Urothelium cell line (cell line): ENCODE measurements around the gene ANKRD36.
"Not testable (repeated sequence)": the region's sequence is repeated elsewhere in the genome, so short reads cannot be mapped to it uniquely, and the experiment has no call there.

Experiments
- DNase-seq: peaks from one replicate; pipeline ENCODE4 v3.0.0; 2011; ENCODE audit warnings: low spot score, mixed read lengths
- FAIRE-seq: peaks from 2 replicates; lab custom pipeline; 2011; peaks lifted over from hg19 to GRCh38; lab: Jason Lieb, UNC

ANKRD36 gene

GRCh38 chr2:97112320-97113049 lies 468 bp upstream of the ANKRD36 start:
- DNase-seq: peak; percentile 19
- FAIRE-seq: not testable (repeated sequence)

- not testable (repeated sequence) for FAIRE-seq, DNase-seq
Measured at GRCh38 chr2:97113882-97114255, 916 bp downstream of the ANKRD36 start.

DNA sequence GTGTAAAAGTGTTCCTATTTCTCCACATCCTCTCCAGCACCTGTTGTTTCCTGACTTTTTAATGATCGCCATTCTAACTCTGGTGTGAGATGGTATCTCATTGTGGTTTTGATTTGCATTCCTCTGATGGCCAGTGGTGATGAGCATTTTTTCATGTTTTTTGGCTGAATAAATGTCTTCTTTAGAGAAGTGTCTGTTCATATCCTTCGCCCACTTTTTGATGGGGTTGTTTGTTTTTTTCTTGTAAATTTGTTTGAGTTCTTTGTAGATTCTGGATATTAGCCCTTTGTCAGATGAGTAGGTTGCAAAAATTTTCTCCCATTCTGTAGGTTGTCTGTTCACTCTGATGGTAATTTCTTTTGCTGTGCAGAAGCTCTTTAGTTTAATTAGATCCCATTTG lies 16.1 kb downstream of the ANKRD36 start:
- not testable (repeated sequence) for DNase-seq, FAIRE-seq

DNA sequence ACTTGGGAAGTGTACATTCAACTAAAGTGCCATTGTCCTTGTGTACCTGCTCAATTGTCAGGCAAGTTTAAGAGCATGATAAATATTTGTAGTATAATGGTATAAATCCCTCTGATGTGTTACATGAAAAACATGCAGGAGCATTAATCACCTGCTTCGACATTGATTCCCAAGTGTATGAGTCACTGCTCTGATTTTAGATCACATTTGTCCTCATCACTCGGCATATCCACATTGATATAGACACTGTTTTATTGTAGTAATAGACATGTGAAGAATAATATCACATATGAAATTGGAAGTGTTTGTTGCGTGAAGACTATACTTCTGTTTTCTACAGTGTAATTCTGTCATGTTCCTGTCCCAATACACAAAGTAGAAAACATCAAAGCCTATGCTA lies 31.1 kb downstream of the ANKRD36 start:
- not testable (repeated sequence) for DNase-seq, FAIRE-seq

DNA sequence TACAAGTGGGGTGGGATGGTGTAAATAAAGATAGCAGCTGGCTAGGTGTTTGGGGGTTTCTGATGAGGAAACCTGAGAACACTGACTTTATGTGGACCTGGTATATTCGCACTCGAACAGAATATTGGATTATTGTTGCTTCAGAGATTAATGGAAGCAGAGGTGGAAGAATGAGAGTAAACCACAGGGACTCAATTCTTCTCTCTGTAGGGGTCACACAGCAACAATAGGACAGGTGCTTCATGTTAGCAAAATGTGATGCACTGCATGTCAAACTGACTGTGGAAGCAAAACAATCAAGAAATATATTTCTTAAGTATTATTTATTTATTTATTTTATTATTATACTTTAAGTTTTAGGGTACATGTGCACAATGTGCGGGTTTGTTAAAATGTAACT lies 53.6 kb downstream of the ANKRD36 start:
- FAIRE-seq, DNase-seq: not testable (repeated sequence)

- FAIRE-seq, DNase-seq: not testable (repeated sequence)
Measured at GRCh38 chr2:97167938-97168337, 55.0 kb downstream of the ANKRD36 start.

GRCh38 chr2:97168583-97168982 lies 55.6 kb downstream of the ANKRD36 start:
- FAIRE-seq, DNase-seq: not testable (repeated sequence)

DNA sequence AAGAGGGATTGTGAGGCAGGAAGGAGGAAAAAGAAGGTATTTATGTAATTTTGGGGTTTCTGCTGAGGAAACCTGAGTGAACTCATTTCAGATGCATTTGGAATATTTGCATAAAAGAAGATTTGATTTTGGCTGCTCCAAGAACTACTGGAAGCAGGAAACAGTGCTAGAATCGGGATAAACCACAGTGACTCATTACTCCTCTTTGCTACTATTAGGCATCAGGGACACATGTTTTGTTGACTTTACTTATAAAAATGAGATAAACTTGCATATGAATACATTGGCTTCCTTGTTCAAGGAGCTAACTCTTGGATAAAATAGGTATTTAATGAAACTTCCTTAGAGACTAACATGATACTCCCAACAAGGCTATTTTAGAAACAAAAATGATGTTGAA lies 67.4 kb downstream of the ANKRD36 start:
- not testable (repeated sequence) for DNase-seq, FAIRE-seq

DNA sequence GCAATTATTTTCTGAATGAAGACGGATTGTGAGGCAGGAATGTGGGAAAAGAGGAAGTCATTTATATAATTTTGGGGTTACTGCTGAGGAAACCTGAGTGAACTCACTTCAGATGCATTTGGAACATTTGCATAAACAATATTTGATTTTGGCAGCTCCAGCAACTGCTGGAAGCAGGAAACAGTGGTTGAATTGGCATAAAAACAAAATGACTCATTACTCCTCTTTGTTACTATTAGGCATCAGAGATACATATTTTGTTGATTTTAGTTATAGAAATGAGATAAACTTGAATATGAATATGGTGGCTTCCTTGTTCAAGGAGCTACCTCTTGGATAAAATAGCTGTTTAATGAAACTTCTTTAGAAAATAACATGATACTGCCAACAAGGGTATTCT lies 82.4 kb downstream of the ANKRD36 start:
- FAIRE-seq, DNase-seq: not testable (repeated sequence)

- FAIRE-seq, DNase-seq: not testable (repeated sequence)
Measured at GRCh38 chr2:97197251-97197650, 84.3 kb downstream of the ANKRD36 start.

DNA sequence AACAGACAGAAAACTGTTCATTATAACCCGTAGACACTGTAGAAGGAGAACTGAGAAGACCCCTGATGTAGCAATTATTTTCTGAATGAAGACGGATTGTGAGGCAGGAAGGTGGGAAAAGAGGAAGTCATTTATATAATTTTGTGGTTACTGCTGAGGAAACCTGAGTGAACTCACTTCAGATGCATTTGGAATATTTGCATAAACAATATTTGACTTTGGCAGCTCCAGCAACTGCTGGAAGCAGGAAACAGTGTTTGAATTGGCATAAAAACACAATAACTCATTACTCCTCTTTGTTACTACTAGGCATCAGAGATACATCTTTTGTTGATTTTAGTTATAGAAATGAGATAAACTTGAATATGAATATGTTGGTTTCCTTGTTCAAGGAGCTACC lies 87.9 kb downstream of the ANKRD36 start:
- not testable (repeated sequence) for DNase-seq, FAIRE-seq

DNA sequence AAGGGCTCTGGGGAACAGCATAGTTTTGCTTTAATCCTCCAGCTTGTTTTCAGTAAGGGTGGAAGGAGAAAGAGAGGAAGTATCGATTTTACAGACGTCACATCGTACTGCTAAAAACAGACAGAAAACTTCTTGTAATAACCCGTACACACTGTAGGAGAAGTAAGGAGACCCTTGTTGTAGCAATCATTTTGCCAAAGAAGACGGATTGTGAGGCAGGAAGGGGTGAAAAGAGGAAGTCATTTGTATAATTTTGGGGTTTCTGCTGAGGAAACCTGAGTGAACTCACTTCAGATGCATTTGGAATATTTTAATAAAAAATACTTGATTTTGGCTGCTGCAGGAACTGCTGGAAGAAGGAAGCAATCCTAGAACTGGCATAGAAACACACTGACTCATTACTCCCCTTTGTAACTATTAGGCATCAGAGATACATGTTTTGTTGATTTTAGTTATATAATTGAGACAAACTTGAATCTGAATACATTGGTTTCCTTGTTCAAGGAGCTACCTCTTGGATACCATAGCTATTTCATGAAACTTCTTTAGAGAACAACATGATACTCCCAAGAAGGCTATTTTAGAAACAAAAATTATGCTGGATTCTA lies 89.8 kb downstream of the ANKRD36 start:
- not testable (repeated sequence) for FAIRE-seq, DNase-seq

DNA sequence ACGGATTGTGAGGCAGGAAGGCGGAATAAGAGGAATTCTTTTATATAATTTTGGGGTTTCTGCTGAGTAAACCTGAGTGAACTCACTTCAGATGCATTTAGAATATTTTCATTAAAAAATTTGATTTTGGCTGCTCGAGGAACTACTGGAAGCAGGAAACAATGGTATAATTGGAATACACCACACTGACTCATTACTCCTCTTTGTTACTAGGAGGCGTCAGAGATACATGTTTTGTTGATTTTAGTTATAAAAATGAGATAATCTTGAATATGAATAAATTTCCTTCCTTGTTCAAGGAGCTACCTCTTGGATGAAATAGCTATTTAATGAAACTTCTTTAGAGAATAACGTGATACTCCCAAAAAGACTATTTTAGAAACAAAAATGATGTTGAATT lies 97.4 kb downstream of the ANKRD36 start:
- DNase-seq (no peak), FAIRE-seq (no peak)

- not testable (repeated sequence) for FAIRE-seq
Measured at GRCh38 chr2:97215025-97215424, 102.1 kb downstream of the ANKRD36 start.

DNA sequence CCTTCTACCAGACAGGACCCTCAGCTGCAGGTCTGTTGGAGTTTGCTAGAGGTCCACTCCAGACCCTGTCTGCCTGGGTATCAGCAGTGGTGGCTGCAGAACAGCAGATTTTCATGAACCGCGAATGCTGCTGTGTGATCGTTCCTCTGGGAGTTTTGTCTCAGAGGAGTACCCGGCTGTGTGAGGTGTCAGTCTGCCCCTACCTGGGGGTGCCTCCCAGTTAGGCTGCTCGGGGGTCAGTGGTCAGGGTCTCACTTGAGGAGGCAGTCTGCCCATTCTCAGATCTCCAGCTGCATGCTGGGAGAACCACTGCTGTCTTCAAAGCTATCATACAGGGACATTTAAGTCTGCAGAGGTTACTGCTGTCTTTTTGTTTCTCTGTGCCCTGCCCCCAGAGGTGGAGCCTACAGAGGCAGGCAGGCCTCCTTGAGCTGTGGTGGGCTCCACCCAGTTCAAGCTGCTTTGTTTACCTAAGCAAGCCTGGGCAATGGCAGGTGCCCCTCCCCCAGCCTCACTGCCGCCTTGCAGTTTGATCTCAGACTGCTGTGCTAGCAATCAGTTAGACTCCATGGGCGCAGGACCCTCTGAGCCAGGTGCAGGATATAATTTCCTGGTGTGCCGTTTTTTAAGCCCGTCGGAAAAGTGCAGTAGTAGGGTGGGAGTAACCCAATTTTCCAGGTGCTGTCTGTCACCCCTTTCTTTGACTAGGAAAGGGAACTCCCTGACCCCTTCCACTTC lies 118.1 kb downstream of the ANKRD36 start:
- DNase-seq, FAIRE-seq: not testable (repeated sequence)

More at GRCh38 chr2:97215025-97215424, 102.1 kb downstream of the ANKRD36 start:
- not testable (repeated sequence) for DNase-seq

GRCh38 chr2:97232981-97233380 lies 120.0 kb downstream of the ANKRD36 start:
- FAIRE-seq, DNase-seq: not testable (repeated sequence)

DNA sequence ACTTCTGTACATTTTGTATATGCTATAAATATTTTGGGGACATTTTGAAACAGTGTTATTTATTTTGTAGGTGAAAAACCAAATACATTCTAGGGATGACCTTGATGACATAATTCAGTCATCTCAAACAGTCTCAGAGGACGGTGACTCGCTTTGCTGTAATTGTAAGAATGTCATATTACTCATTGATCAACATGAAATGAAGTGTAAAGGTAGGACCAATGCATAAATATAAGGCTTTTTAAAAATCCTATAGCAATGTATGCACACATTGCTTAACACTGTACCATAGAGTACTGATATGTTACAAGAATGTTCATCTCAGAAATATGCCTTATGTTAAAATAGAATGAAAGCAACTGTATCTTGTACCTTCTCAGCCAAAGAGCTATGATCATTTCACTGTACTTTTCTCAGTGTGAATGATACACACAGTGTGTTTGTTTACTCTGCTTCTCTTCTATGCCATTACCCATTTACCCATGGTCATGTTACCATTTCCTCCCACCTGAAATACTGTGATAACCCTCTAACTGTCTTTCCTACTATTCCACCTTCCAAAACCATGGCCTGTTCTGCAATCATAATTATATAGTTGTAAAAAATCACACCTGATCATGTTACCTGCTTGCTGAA lies 120.8 kb downstream of the ANKRD36 start:
- DNase-seq, FAIRE-seq: not testable (repeated sequence)

DNA sequence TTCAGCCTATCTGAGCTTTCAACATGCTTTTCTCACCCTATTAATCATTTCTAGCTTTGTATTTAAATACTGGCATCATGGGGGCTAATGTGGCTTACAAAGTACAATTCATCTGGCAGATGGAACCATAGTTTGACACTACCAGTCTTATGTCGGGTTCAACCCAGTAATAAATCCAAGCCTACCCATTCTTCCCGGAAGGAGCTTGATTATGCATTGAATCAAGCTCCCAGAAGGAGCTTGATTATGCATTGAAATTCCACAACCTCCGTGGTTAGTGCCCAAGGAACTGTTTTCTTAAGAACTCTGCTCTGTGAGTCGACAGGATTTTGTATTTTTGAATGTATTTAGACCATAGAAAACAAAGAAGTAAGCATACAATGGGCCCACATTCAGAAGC lies 148.2 kb downstream of the ANKRD36 start:
- FAIRE-seq: not testable (repeated sequence)

DNA sequence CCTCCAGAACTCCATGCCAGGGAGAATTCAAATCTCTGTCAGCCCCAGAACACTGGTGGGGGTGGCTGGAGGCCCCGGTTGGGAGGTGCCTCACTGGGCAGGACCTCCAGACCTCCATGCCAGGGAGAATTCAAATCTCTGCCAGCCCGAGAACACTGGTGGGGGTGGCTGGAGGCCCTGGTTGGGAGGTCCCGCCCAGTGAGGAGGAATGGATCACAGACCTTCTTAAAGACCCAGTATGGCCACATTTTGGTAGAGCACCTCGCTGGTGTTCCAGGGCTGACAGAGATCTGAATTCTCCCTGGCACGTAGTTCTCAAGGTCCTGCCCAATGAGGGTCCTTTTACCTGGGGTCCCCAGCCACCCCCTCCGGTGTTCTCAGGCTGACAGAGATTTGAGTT lies 153.5 kb downstream of the ANKRD36 start:
- not testable (repeated sequence) for DNase-seq, FAIRE-seq

More for the DNA sequence above, 148.2 kb downstream of the ANKRD36 start:
- DNase-seq: not testable (repeated sequence)

GRCh38 chr2:97267411-97268074 lies 154.6 kb downstream of the ANKRD36 start:
- DNase-seq (no peak), FAIRE-seq (no peak)
